Spleen (tissue), 11 donors: Measurements from ENCODE around the gene CGB5. TPM values are rescaled to one million over a fixed set of nuclear protein-coding genes. Genes with fewer than 3 reads are reported as not detected.

Source experiments
- DNase-seq: peaks from one replicate; pipeline ENCODE4 v3.0.0-alpha.2; 2020
- H3K27ac ChIP-seq, 8 donors: fragments of 200-600 bp; sonication (generic) in 7 of 8; 1 replicate in 4 of 8; 2 replicates in 4 of 8; pipeline versions ENCODE4 v1.5.0 to v1.8.0; 2016 to 2021; ENCODE audit warnings: inconsistent platforms in 4 of 8, mild to moderate bottlenecking in 4 of 8, moderate library complexity in 1 of 8
- H3K27me3 ChIP-seq, 7 donors: fragments of 200-600 bp; sonication (generic) in 6 of 7; replicated peaks in 1 of 7; 1 replicate in 4 of 7; 2 replicates in 3 of 7; pipeline versions ENCODE4 v1.5.0 to v1.8.0; 2016 to 2021; ENCODE audit warnings: inconsistent platforms in 3 of 7, mild to moderate bottlenecking in 1 of 7
- H3K36me3 ChIP-seq, 6 donors: fragments of 200-600 bp; sonication (generic) in 5 of 6; 1 replicate in 4 of 6; 2 replicates in 2 of 6; pipeline versions ENCODE4 v1.5.0 to v1.8.0; 2016 to 2021; ENCODE audit warnings: inconsistent platforms in 2 of 6
- H3K4me1 ChIP-seq, 6 donors: fragments of 200-600 bp; sonication (generic) in 5 of 6; 1 replicate in 3 of 6; 2 replicates in 3 of 6; pipeline versions ENCODE4 v1.5.0 to v1.8.0; 2016 to 2021; ENCODE audit warnings: inconsistent platforms in 3 of 6
- H3K4me3 ChIP-seq, 8 donors: fragments of 200-600 bp; sonication (generic) in 7 of 8; 1 replicate in 4 of 8; 2 replicates in 4 of 8; pipeline versions ENCODE4 v1.5.0 to v1.8.0; 2016 to 2021; ENCODE audit warnings: inconsistent platforms in 4 of 8, mild to moderate bottlenecking in 4 of 8, moderate library complexity in 2 of 8
- H3K9me3 ChIP-seq, 8 donors: fragments of 200-600 bp; sonication (generic) in 7 of 8; 1 replicate in 4 of 8; 2 replicates in 4 of 8; pipeline versions ENCODE4 v1.5.0 to v1.8.0; 2016 to 2021; ENCODE audit warnings: inconsistent platforms in 4 of 8
- POLR2A ChIP-seq, 3 donors: fragments of 450-650 bp; IDR thresholded peaks; one replicate each; pipeline ENCODE4 v1.5.1; 2017; ENCODE audit warnings: antibody characterized with exemption in 3 of 3, mild to moderate bottlenecking in 1 of 3
- POLR2AphosphoS5 ChIP-seq, 3 donors: sonication (generic); formaldehyde crosslinking; IDR thresholded peaks; one replicate each; pipeline ENCODE4 v1.5.1; 2017; ENCODE audit warnings: antibody characterized with exemption in 3 of 3
- WGBS, 5 donors: extraction: QIAGEN DNeasy Blood & Tissue Kit in 3 of 5; methylation state at CpG; one replicate each; pipeline versions ENCODE4 v1.1.5 to v1.1.7; 2013 to 2018; 5-methylcytosine and 5-hydroxymethylcytosine counted together
- intact Hi-C: fragments of 100-400 bp; cut with DNase I; formaldehyde crosslinking; loops from one replicate; pipeline ENCODE4 v1.15.0; 2023; ENCODE audit warnings: low total_unique reads
- polyA plus RNA-seq, 3 donors: library from polyadenylated mRNA; stranded (reverse); fragments of 200-250 nt; gene quantifications; one replicate each; pipeline ENCODE4 v1.2.1, GENCODE V29; 2013
- total RNA-seq, 7 donors: library from RNA; depleted of rRNA in 3 of 7; stranded (reverse); fragments of >200 nt in 3 of 7; fragmentation: NEBNext Ultra II Directional in 4 of 7; extraction: Animal tissue kit (Norgen Biotek cat#: 25700) in 4 of 7; gene quantifications; one replicate each; pipeline versions ENCODE4 v1.1.0 to v1.2.1, GENCODE V29; 2016 to 2021
- TF ChIP-seq, protein P1 (sequence below), 11 experiments: fragments of 200-600 bp in 7 of 11; fragments of 450-650 bp in 4 of 11; sonication (generic) in 4 of 11; IDR thresholded peaks in 8 of 11; conservative IDR thresholded peaks in 3 of 11; 1 replicate in 7 of 11; 2 replicates in 4 of 11; pipeline versions ENCODE4 v1.4.0 to v1.8.0; 2016 to 2021; ENCODE audit warnings: antibody characterized with exemption in 11 of 11, inconsistent platforms in 4 of 11, mild to moderate bottlenecking in 1 of 11
- donor health status: healthy with polysubstance abuse.
- donor health status: DM: no; HTN: no; CAD: no; lungs with moderate emphysema.
- donor health status: DM: no; HTN: no; CAD: no.
- donor health status: Bipolar disorder and iron deficiency.
- donor health status: healthy.
- donor health status: DM: no; HTN: no; CAD: no.
- donor health status: DM: yes; HTN: yes; CAD: no.

The CGB5 gene
- total and polyA plus RNA-seq, 10 donors: not detected

- H3K4me3 ChIP-seq: no peak overlapping the region
- no peaks in the 10 kb centered on the region for H3K4me1 ChIP-seq
- 90 to 96% (median 93%) methylated on average over 13 to 18 of the region's 18 CpGs for WGBS, 5 donors
- no peaks in the 10 kb centered on the region for H3K9me3 ChIP-seq
- intact Hi-C loops: no loop called here
- DNase-seq: no peak
- H3K27ac ChIP-seq: no peak overlapping the region
- TF ChIP-seq POLR2AphosphoS5 (IDR thresholded peaks at IDR 0.05): no peak
- TF ChIP-seq, protein P1, sequence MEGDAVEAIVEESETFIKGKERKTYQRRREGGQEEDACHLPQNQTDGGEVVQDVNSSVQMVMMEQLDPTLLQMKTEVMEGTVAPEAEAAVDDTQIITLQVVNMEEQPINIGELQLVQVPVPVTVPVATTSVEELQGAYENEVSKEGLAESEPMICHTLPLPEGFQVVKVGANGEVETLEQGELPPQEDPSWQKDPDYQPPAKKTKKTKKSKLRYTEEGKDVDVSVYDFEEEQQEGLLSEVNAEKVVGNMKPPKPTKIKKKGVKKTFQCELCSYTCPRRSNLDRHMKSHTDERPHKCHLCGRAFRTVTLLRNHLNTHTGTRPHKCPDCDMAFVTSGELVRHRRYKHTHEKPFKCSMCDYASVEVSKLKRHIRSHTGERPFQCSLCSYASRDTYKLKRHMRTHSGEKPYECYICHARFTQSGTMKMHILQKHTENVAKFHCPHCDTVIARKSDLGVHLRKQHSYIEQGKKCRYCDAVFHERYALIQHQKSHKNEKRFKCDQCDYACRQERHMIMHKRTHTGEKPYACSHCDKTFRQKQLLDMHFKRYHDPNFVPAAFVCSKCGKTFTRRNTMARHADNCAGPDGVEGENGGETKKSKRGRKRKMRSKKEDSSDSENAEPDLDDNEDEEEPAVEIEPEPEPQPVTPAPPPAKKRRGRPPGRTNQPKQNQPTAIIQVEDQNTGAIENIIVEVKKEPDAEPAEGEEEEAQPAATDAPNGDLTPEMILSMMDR (IDR thresholded peaks at IDR 0.05 in 8 of 11, conservative IDR thresholded peaks at IDR 0.05 in 3 of 11): no peak
- no peak for TF ChIP-seq POLR2A (IDR thresholded peaks at IDR 0.05)
- peaks cover 0 to 100% (median 67%) of the 10 kb centered on the region in 6 donors for H3K36me3 ChIP-seq
- no peaks in the 10 kb centered on the region for H3K27me3 ChIP-seq
Observed at GRCh38 chr19:49010453-49010852, 33.2 kb upstream of the CGB5 start.

- no peaks in the 10 kb centered on the region for H3K4me1 ChIP-seq
- H3K36me3 ChIP-seq: peaks cover 0 to 100% (median 63%) of the 10 kb centered on the region in 6 donors
- no peak overlapping the region for H3K27ac ChIP-seq
- no peak overlapping the region for H3K4me3 ChIP-seq
- TF ChIP-seq, protein P1 (IDR thresholded peaks at IDR 0.05 in 8 of 11, conservative IDR thresholded peaks at IDR 0.05 in 3 of 11): no peak
- TF ChIP-seq POLR2AphosphoS5 (IDR thresholded peaks at IDR 0.05) (no peak), POLR2A (IDR thresholded peaks at IDR 0.05) (no peak)
- no peak for DNase-seq
- no peaks in the 10 kb centered on the region for H3K9me3 ChIP-seq
- intact Hi-C loops: no loop called here
- no peaks in the 10 kb centered on the region for H3K27me3 ChIP-seq
- WGBS, 5 donors: 88 to 93% (median 92%) methylated on average over 14 to 17 of the region's 17 CpGs
Observed at GRCh38 chr19:49011194-49011593, 32.5 kb upstream of the CGB5 start.

DNA sequence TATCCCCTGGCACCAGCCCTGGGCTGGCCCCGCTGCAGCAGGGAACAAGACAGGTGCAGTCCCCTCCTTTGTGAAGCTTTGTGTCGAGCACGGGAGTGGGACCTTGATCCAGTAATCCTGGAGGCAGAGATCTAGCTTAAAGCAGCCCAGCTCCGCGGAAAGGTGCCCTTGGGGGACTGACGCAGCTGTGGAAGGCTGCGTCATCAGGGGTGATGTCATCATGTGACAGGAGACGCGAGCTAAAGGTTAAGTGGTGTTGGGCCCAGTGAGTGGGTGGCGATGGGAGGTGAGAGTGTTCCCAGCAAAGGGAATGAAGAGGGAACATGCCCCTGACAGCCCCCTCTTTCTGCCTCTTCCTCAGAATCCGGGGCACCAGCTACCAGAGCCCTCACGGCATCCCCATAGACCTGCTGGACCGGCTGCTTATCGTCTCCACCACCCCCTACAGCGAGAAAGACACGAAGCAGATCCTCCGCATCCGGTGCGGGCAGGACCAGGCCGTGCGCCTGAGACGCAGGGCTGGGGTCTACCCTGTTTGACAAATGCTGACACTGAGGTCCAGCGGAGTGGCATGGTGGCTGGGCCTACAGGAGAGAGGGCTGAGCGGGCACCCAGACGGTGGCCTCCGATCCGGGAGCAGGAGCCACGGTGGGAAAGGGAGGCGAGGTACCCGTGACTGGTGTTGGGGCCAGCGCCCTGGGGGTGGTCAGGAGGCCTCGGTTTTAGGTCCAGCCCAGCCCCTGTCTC lies 29.4 kb upstream of the CGB5 start:
- intact Hi-C loops: no loop called here
- Histone ChIP-seq H3K4me1 (peaks cover 4 to 25% (median 20%) of the 10 kb centered on the region in 6 donors), H3K36me3 (peaks cover 0 to 72% (median 47%) of the 10 kb centered on the region in 6 donors), H3K4me3 (no peak overlapping the region), H3K9me3 (no peaks in the 10 kb centered on the region), H3K27ac (no peak overlapping the region), H3K27me3 (peaks cover 0 to 18% (median 2%) of the 10 kb centered on the region in 7 donors)
- no peak for TF ChIP-seq POLR2A (IDR thresholded peaks at IDR 0.05)
- TF ChIP-seq, protein P1 (IDR thresholded peaks at IDR 0.05 in 8 of 11, conservative IDR thresholded peaks at IDR 0.05 in 3 of 11): no peak
- WGBS, 5 donors: 91 to 95% (median 94%) methylated on average over 31 to 32 of the region's 32 CpGs
- DNase-seq: no peak

DNA sequence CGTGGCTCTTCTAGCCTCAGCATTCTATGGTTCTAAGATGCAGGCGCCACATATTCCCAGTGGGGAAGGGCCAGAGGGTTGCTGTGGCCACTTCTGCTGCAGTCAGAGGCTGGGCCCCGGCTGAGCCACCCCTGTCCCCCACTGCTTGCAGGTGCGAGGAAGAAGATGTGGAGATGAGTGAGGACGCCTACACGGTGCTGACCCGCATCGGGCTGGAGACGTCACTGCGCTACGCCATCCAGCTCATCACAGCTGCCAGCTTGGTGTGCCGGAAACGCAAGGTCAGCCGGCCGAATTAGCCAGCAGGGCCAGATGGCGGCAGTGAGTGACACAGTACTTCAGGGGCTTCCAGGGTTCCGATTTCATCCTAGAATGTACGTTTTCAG lies 28.8 kb upstream of the CGB5 start:
- 91 to 98% (median 94%) methylated on average over 17 to 18 of the region's 18 CpGs for WGBS, 5 donors
- Histone ChIP-seq H3K4me1 (peaks cover 4 to 30% (median 25%) of the 10 kb centered on the region in 6 donors), H3K9me3 (no peaks in the 10 kb centered on the region), H3K36me3 (peaks cover 0 to 66% (median 42%) of the 10 kb centered on the region in 6 donors), H3K27me3 (peaks cover 0 to 24% (median 7%) of the 10 kb centered on the region in 7 donors), H3K4me3 (no peak overlapping the region), H3K27ac (no peak overlapping the region)
- intact Hi-C loops: no loop called here
- no peak for DNase-seq
- TF ChIP-seq, protein P1 (IDR thresholded peaks at IDR 0.05 in 8 of 11, conservative IDR thresholded peaks at IDR 0.05 in 3 of 11): no peak
- TF ChIP-seq POLR2AphosphoS5 (IDR thresholded peaks at IDR 0.05): peak in 1 of 3 donors; percentile 52
